ENCODE results near the gene CCNQ.

Gene CCNQ

GRCh38 chrX:153590961-153591956 is 7.7 kb downstream of the CCNQ start:
- ATAC-seq = no peak
- TF ChIP-seq PATZ1 (CRISPR knock-in tag; IDR thresholded peaks at IDR 0.05; ENCODE audit: borderline replicate concordance) (no peak), CSDC2 (CRISPR knock-in tag; IDR thresholded peaks at IDR 0.05) (no peak), OSR1 (CRISPR knock-in tag; IDR thresholded peaks at IDR 0.05) (no peak), ZNF565 (CRISPR knock-in tag; conservative IDR thresholded peaks at IDR 0.05; ENCODE audit: low read depth) (no peak), ZNF8 (CRISPR knock-in tag; IDR thresholded peaks at IDR 0.05) (no peak), ESRRG (CRISPR knock-in tag; IDR thresholded peaks at IDR 0.05) (no peak), CSRNP3 (CRISPR knock-in tag; IDR thresholded peaks at IDR 0.05) (no peak), GLIS3 (CRISPR knock-in tag; IDR thresholded peaks at IDR 0.05) (no peak), BACH2 (CRISPR knock-in tag; IDR thresholded peaks at IDR 0.05; ENCODE audit: borderline replicate concordance) (no peak), PPARA (CRISPR knock-in tag; IDR thresholded peaks at IDR 0.05; ENCODE audit: borderline replicate concordance) (no peak), ISL1 (CRISPR knock-in tag; IDR thresholded peaks at IDR 0.05) (no peak), TCF4 (CRISPR knock-in tag; IDR thresholded peaks at IDR 0.05; ENCODE audit: borderline replicate concordance) (no peak), RARB (CRISPR knock-in tag; IDR thresholded peaks at IDR 0.05) (no peak), TOX (CRISPR knock-in tag; IDR thresholded peaks at IDR 0.05; ENCODE audit: borderline replicate concordance) (no peak), ZFP30 (CRISPR knock-in tag; IDR thresholded peaks at IDR 0.05) (no peak), ZNF70 (CRISPR knock-in tag; IDR thresholded peaks at IDR 0.05) (no peak), TSHZ2 (CRISPR knock-in tag; IDR thresholded peaks at IDR 0.05) (no peak), CREB5 (CRISPR knock-in tag; IDR thresholded peaks at IDR 0.05; ENCODE audit: low read depth) (no peak)

GRCh38 chrX:153588782-153589446 is 10.0 kb downstream of the CCNQ start:
- TF ChIP-seq GLIS3 (CRISPR knock-in tag; IDR thresholded peaks at IDR 0.05) (no peak), ZNF8 (CRISPR knock-in tag; IDR thresholded peaks at IDR 0.05) (no peak), OSR1 (CRISPR knock-in tag; IDR thresholded peaks at IDR 0.05) (no peak), TSHZ2 (CRISPR knock-in tag; IDR thresholded peaks at IDR 0.05) (no peak), ZNF565 (CRISPR knock-in tag; conservative IDR thresholded peaks at IDR 0.05; ENCODE audit: low read depth) (no peak)
- no peak for ATAC-seq
